K562 (cell line): ENCODE data around the gene TOM1L2. TPM values are rescaled to one million over a fixed set of nuclear protein-coding genes. Genes with fewer than 3 reads are reported as not detected.
A peak's percentile ranks its signal among the peaks of the same experiment; 100 is the strongest.

Source experiments
- ATAC-seq: fragments of 200-7000 bp; cut with Tn5 transposase; 3 replicates; pipeline ENCODE4 v1.9.1; 2020; ENCODE audit warnings: moderate library complexity
- BruUV-seq: library from RNA; stranded (reverse); fragments of 400-500 nt; replicated peaks from 2 replicates; lab custom pipeline; 2021; lab: Mats Ljungman, UMichigan
- CTCF ChIA-PET: fragments of 300-600 bp; formaldehyde crosslinking; extraction: SDS; loops from one replicate; lab custom pipeline; 2021; ENCODE audit warnings: low intra/inter-chr PET ratio; lab: Yijun Ruan, JAX
- POLR2A ChIA-PET: fragments of 300-600, 350-650 bp; sonication (Branson Sonifier 250); formaldehyde crosslinking; extraction: SDS; loops from one replicate; lab custom pipeline; 2021; ENCODE audit warnings: antibody characterized with exemption, inconsistent platforms; lab: Yijun Ruan, JAX
- DNase-seq, 4 experiments: peaks; one replicate each; pipeline versions ENCODE4 v3.0.0 to v3.0.0-alpha.2; 2011 to 2018; ENCODE audit warnings: low spot score in 3 of 4, mixed read lengths in 3 of 4; ENCODE audit errors: extremely low read depth in 1 of 4
- FAIRE-seq: peaks from 2 replicates; lab custom pipeline; 2011; peaks lifted over from hg19 to GRCh38; lab: Jason Lieb, UNC
- H2AFZ ChIP-seq: 2 replicates; pipeline ENCODE4 v1.6.0; 2011; ENCODE audit warnings: low read depth, low read length, control low read depth, inconsistent platforms
- H3K27ac ChIP-seq: fragments of 200-600 bp; 3 replicates; pipeline ENCODE4 v1.8.0; 2011; ENCODE audit warnings: low read depth, mild to moderate bottlenecking, control low read depth, inconsistent platforms, low read length, moderate library complexity, mixed read lengths; ENCODE audit errors: extremely low read depth
- H3K27me3 ChIP-seq, 2 experiments: fragments of 300-600 bp in 1 of 2; 2 replicates in 1 of 2; 3 replicates in 1 of 2; pipeline versions ENCODE4 v1.6.0 to v1.8.0; 2011; ENCODE audit warnings: inconsistent platforms in 2 of 2, low read length in 2 of 2, mild to moderate bottlenecking in 1 of 2, mixed read lengths in 1 of 2, moderate library complexity in 1 of 2; ENCODE audit not compliant: control insufficient read depth in 2 of 2, insufficient read depth in 2 of 2
- H3K36me3 ChIP-seq: fragments of 300-600 bp; 3 replicates; pipeline ENCODE4 v1.8.0; 2011; ENCODE audit warnings: mild to moderate bottlenecking, low read length, inconsistent platforms; ENCODE audit not compliant: control insufficient read depth, insufficient read depth
- H3K4me1 ChIP-seq, 2 experiments: fragments of 200-600 bp in 1 of 2; replicated peaks in 1 of 2; 2 replicates in 1 of 2; 3 replicates in 1 of 2; pipeline versions ENCODE4 v1.5.1 to v1.8.0; 2011; ENCODE audit warnings: inconsistent platforms in 2 of 2, low read length in 2 of 2, mild to moderate bottlenecking in 1 of 2, mixed read lengths in 1 of 2, moderate library complexity in 1 of 2; ENCODE audit not compliant: control insufficient read depth in 2 of 2, insufficient read depth in 2 of 2
- H3K4me2 ChIP-seq: 2 replicates; pipeline ENCODE4 v1.6.1; 2011; ENCODE audit warnings: low read length, control low read depth, inconsistent platforms, mixed read lengths; ENCODE audit not compliant: insufficient read depth
- H3K4me3 ChIP-seq: fragments of 200-600 bp; sonication (generic), shearing (Covaris generic); 2 replicates; pipeline ENCODE4 v1.5.1; 2016; ENCODE audit warnings: control low read depth, inconsistent platforms
- H3K79me2 ChIP-seq: fragments of 200-600 bp; 3 replicates; pipeline ENCODE4 v1.8.0; 2011; ENCODE audit warnings: low read length, inconsistent platforms; ENCODE audit not compliant: control insufficient read depth, insufficient read depth
- H3K9ac ChIP-seq, 2 experiments: 2 replicates each; pipeline versions ENCODE4 v1.6.0 to v1.6.1; 2011; ENCODE audit warnings: low read depth in 2 of 2, low read length in 2 of 2, control low read depth in 1 of 2, inconsistent platforms in 1 of 2, mild to moderate bottlenecking in 1 of 2, mixed read lengths in 1 of 2; ENCODE audit not compliant: insufficient read depth in 1 of 2
- H3K9me1 ChIP-seq: one replicate; pipeline ENCODE4 v1.6.0; 2011; ENCODE audit warnings: inconsistent platforms, mild to moderate bottlenecking, low read length, moderate library complexity; ENCODE audit not compliant: control insufficient read depth, insufficient read depth
- H3K9me3 ChIP-seq: replicated peaks from 2 replicates; pipeline ENCODE4 v1.5.1; 2011; ENCODE audit warnings: low read depth, low read length, inconsistent platforms; ENCODE audit not compliant: control insufficient read depth, insufficient read depth
- H4K20me1 ChIP-seq: replicated peaks from 2 replicates; pipeline ENCODE4 v1.6.1; 2011; ENCODE audit warnings: low read length, inconsistent platforms, mixed read lengths; ENCODE audit not compliant: control insufficient read depth, insufficient read depth
- CHD1 ChIP-seq: fragments of 200-600 bp; sonication (generic); IDR thresholded peaks from one replicate; pipeline ENCODE4 v1.6.1; 2012; ENCODE audit warnings: mild to moderate bottlenecking, moderate library complexity, low read length, inconsistent platforms
- MCM3 ChIP-seq: fragments of 450-650 bp; IDR thresholded peaks from 2 replicates; pipeline ENCODE4 v1.6.1; 2016
- POLR2AphosphoS5 ChIP-seq: IDR thresholded peaks from 2 replicates; pipeline ENCODE4 v1.6.1; 2011; ENCODE audit warnings: mild to moderate bottlenecking, low read depth, low read length, moderate library complexity; ENCODE audit not compliant: control insufficient read depth, insufficient read depth
- POLR2G ChIP-seq: fragments of 200-400 bp; formaldehyde crosslinking; IDR thresholded peaks from 2 replicates; pipeline ENCODE4 v1.6.1; 2017; ENCODE audit warnings: low read depth, mild to moderate bottlenecking, antibody characterized with exemption, low read length, moderate library complexity
- RBFOX2 ChIP-seq: fragments of 200-400 bp; formaldehyde crosslinking; IDR thresholded peaks from 2 replicates; pipeline ENCODE4 v1.6.1; 2017; ENCODE audit warnings: low read depth, mild to moderate bottlenecking, low read length, moderate library complexity
- ZC3H4 ChIP-seq: sonication (generic); formaldehyde crosslinking; IDR thresholded peaks from 2 replicates; pipeline ENCODE4 v1.9.0; 2021; ENCODE audit warnings: missing genetic modification reagents, borderline replicate concordance
- ZNF778 ChIP-seq: fragments of 450-650 bp; formaldehyde crosslinking; IDR thresholded peaks from 2 replicates; pipeline ENCODE4 v1.4.0; 2020; ENCODE audit warnings: mild to moderate bottlenecking, moderate library complexity
- WGBS: fragments of 100-300 bp; shearing (Covaris generic); methylation state at CpG from one replicate; pipeline ENCODE4 v1.1.6; 2016; ENCODE audit warnings: low coverage, mixed read lengths; ENCODE audit not compliant: insufficient coverage; ENCODE audit errors: missing lambda C conversion rate; 5-methylcytosine and 5-hydroxymethylcytosine counted together
- in situ Hi-C: fragments of 300-500 bp; cut with MboI; formaldehyde crosslinking; loops from 4 replicates; pipeline ENCODE4 v1.15.0; 2018; ENCODE audit warnings: inconsistent platforms, mixed read lengths
- intact Hi-C: fragments of 100-400 bp; cut with micrococcal nuclease; formaldehyde crosslinking; loops from 2 replicates; pipeline ENCODE4 v1.14.2; 2022
- polyA plus RNA-seq, 8 experiments: library from polyadenylated mRNA; depleted of rRNA in 4 of 8; stranded (reverse) in 5 of 8; unstranded in 3 of 8; fragments of >200 nt; fragmentation: Nextera tagmentation in 2 of 8; fragmentation: Illumina TruSeq in 1 of 8; extraction: Ambion mirVana in 2 of 8; extraction: Trizol in 1 of 8; gene quantifications; 2 replicates each; pipeline versions ENCODE4 v1.2.1 to v1.2.3, GENCODE V29; 2011 to 2014; ENCODE audit warnings: inconsistent platforms in 1 of 8, missing spikeins in 1 of 8
- total RNA-seq, 7 experiments: library from RNA; depleted of rRNA in 6 of 7; stranded (reverse); fragments of >200 nt in 6 of 7; fragmentation: Illumina TruSeq in 2 of 7; extraction: Trizol in 2 of 7; gene quantifications; 2 replicates each; pipeline versions ENCODE4 v1.2.1 to v1.2.3, GENCODE V29; 2011 to 2021; ENCODE audit warnings: low replicate concordance in 1 of 7
- TF ChIP-seq, protein P1 (sequence below): sonication (generic); formaldehyde crosslinking; IDR thresholded peaks from 2 replicates; pipeline ENCODE4 v1.8.0; 2023; ENCODE audit warnings: missing genetic modification reagents, mild to moderate bottlenecking, borderline replicate concordance

The TOM1L2 gene
- total and polyA plus RNA-seq, 9 of the 15 experiments (the other 6 are each of a cell fraction or from before 2014, with no cell fraction given) = 0.07 to 6.0 (median 2.5) TPM

GRCh38 chr17:17817552-17817947 is 154.7 kb downstream of the TOM1L2 start:
- Histone ChIP-seq H3K4me2 (no peak overlapping the region), H3K4me1 (peaks cover 45 to 97% of the 10 kb centered on the region in 2 experiments), H3K27me3 (no peaks in the 10 kb centered on the region), H4K20me1 (peaks cover 45% of the 10 kb centered on the region), H3K9me3 (no peaks in the 10 kb centered on the region), H3K27ac (no peak overlapping the region), H3K36me3 (peaks cover 97% of the 10 kb centered on the region; the same call in 2 of the 3 replicates), H2AFZ (no peak overlapping the region), H3K9ac (peak overlapping the region in 1 of 2 experiments; percentile 31; a peak in 2 of 4 replicates), H3K9me1 (peaks cover 4% of the 10 kb centered on the region), H3K79me2 (peaks cover 54% of the 10 kb centered on the region), H3K4me3 (no peak overlapping the region)
- 0 out of 2 replicates have a peak, but pooled peaks have one; percentile 24 for TF ChIP-seq ZC3H4 (CRISPR knock-in tag)
- TF ChIP-seq MCM3 = no peak
- TF ChIP-seq POLR2G = peak; percentile 3; the same call in 1 of the 2 replicates
- no peak for DNase-seq
- POLR2A ChIA-PET = interaction anchor here (0.6 to 1.4 kb wide), 9 partner anchors 8 to 22 kb away, joined by 3 to 6 read pairs (median 4); no protein-coding TSS in a partner anchor
- no TSS peak for BruUV-seq
- CTCF ChIA-PET = no interaction called here
- ATAC-seq = no peak
- WGBS = 85% methylated on average over 7 of the region's 10 CpGs
- intact Hi-C loops (no loop called here), in situ Hi-C loops (loop anchor here (5.0 kb wide), 1 partner anchor 40 kb away; no protein-coding TSS in a partner anchor)
- no peak for FAIRE-seq

- Histone ChIP-seq H3K9ac (peak overlapping the region in 1 of 2 experiments; percentile 52; a peak in 1 of 4 replicates), H3K4me2 (no peak overlapping the region), H4K20me1 (peaks cover 43% of the 10 kb centered on the region), H3K9me1 (peaks cover 4% of the 10 kb centered on the region), H2AFZ (no peak overlapping the region), H3K27ac (no peak overlapping the region), H3K4me1 (peaks cover 41 to 97% of the 10 kb centered on the region in 2 experiments), H3K36me3 (peaks cover 97% of the 10 kb centered on the region; the same call in 2 of the 3 replicates), H3K9me3 (no peaks in the 10 kb centered on the region), H3K79me2 (peaks cover 49% of the 10 kb centered on the region), H3K4me3 (no peak overlapping the region), H3K27me3 (no peaks in the 10 kb centered on the region)
- POLR2A ChIA-PET = interaction anchor here (0.6 to 1.9 kb wide), 5 partner anchors 9 to 19 kb away, joined by 3 to 7 read pairs (median 4); no protein-coding TSS in a partner anchor
- DNase-seq (no peak), ATAC-seq (no peak), FAIRE-seq (no peak)
- 90% methylated on average over 15 of the region's 24 CpGs for WGBS
- BruUV-seq = no TSS peak
- CTCF ChIA-PET = no interaction called here
- intact Hi-C loops (no loop called here), in situ Hi-C loops (loop anchor here (5.0 kb wide), 1 partner anchor 40 kb away; no protein-coding TSS in a partner anchor)
- TF ChIP-seq, protein P1, sequence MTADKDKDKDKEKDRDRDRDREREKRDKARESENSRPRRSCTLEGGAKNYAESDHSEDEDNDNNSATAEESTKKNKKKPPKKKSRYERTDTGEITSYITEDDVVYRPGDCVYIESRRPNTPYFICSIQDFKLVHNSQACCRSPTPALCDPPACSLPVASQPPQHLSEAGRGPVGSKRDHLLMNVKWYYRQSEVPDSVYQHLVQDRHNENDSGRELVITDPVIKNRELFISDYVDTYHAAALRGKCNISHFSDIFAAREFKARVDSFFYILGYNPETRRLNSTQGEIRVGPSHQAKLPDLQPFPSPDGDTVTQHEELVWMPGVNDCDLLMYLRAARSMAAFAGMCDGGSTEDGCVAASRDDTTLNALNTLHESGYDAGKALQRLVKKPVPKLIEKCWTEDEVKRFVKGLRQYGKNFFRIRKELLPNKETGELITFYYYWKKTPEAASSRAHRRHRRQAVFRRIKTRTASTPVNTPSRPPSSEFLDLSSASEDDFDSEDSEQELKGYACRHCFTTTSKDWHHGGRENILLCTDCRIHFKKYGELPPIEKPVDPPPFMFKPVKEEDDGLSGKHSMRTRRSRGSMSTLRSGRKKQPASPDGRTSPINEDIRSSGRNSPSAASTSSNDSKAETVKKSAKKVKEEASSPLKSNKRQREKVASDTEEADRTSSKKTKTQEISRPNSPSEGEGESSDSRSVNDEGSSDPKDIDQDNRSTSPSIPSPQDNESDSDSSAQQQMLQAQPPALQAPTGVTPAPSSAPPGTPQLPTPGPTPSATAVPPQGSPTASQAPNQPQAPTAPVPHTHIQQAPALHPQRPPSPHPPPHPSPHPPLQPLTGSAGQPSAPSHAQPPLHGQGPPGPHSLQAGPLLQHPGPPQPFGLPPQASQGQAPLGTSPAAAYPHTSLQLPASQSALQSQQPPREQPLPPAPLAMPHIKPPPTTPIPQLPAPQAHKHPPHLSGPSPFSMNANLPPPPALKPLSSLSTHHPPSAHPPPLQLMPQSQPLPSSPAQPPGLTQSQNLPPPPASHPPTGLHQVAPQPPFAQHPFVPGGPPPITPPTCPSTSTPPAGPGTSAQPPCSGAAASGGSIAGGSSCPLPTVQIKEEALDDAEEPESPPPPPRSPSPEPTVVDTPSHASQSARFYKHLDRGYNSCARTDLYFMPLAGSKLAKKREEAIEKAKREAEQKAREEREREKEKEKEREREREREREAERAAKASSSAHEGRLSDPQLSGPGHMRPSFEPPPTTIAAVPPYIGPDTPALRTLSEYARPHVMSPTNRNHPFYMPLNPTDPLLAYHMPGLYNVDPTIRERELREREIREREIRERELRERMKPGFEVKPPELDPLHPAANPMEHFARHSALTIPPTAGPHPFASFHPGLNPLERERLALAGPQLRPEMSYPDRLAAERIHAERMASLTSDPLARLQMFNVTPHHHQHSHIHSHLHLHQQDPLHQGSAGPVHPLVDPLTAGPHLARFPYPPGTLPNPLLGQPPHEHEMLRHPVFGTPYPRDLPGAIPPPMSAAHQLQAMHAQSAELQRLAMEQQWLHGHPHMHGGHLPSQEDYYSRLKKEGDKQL (CRISPR knock-in tag) = no peak
- TF ChIP-seq ZNF778 (no peak), POLR2AphosphoS5 (0 out of 2 replicates have a peak, but pooled peaks have one; percentile 2), RBFOX2 (peak; percentile 53), POLR2G (peak; percentile 68), CHD1 (no peak)
Measured at GRCh38 chr17:17816831-17817551, 155.2 kb downstream of the TOM1L2 start.
